ENCODE data around the gene DHPS. TPM values are rescaled to one million over a fixed set of nuclear protein-coding genes. Genes with fewer than 3 reads are reported as not detected.

DHPS gene
- total RNA-seq, 4 donors from 2014 or later: 117 to 139 (median 128) TPM

- TF ChIP-seq POLR2AphosphoS5 (IDR thresholded peaks at IDR 0.05) (no peak), CTCF (IDR thresholded peaks at IDR 0.05) (no peak), EP300 (IDR thresholded peaks at IDR 0.05; ENCODE audit: low read depth) (no peak), POLR2A (IDR thresholded peaks at IDR 0.05) (no peak)
- H3K36me3 ChIP-seq: peaks cover 0 to 13% (median 4%) of the 10 kb centered on the region in 4 donors
- WGBS, 2 donors (ENCODE audit: low coverage in 1 of 2): 83% methylated on average over 10 of the region's 10 CpGs; no CpG with 5 or more reads in 1 of the 2 donors
- DNase-seq: peak; percentile 58
- H3K27me3 ChIP-seq: no peaks in the 10 kb centered on the region
- peaks cover 11 to 37% (median 28%) of the 10 kb centered on the region in 4 donors for H3K4me1 ChIP-seq
- in situ Hi-C loops (cut with MboI; ENCODE audit: low pct_ligation_motif_present in 1 of 4, low pct_unique_long_range_greater_than_20kb in 1 of 4, low sequenced_read_pairs in 3 of 4): no loop called here
- H3K9me3 ChIP-seq: no peaks in the 10 kb centered on the region
- peak overlapping the region in 2 of 4 donors; percentile 80 to 86 for H3K27ac ChIP-seq
- H3K4me3 ChIP-seq: peak overlapping the region in 2 of 4 donors; percentile 69 to 79
- intact Hi-C loops (cut with DNase I; ENCODE audit: low total_unique reads): no loop called here
These were observed 16.5 kb downstream of the DHPS start for GRCh38 chr19:12665281-12665573.

- Histone ChIP-seq H3K9me3 (no peaks in the 10 kb centered on the region), H3K27me3 (no peaks in the 10 kb centered on the region), H3K4me3 (no peak overlapping the region), H3K27ac (no peak overlapping the region), H3K4me1 (peaks cover 9 to 33% (median 25%) of the 10 kb centered on the region in 4 donors), H3K36me3 (peaks cover 0 to 19% (median 4%) of the 10 kb centered on the region in 4 donors)
- 86% methylated on average over 29 of the region's 29 CpGs; no CpG with 5 or more reads in 1 of the 2 donors for WGBS, 2 donors (ENCODE audit: low coverage in 1 of 2)
- no peak for TF ChIP-seq EP300 (IDR thresholded peaks at IDR 0.05; ENCODE audit: low read depth)
- TF ChIP-seq POLR2A (IDR thresholded peaks at IDR 0.05): no peak
- TF ChIP-seq POLR2AphosphoS5 (IDR thresholded peaks at IDR 0.05): no peak
- TF ChIP-seq CTCF (IDR thresholded peaks at IDR 0.05): no peak
- in situ Hi-C loops (cut with MboI; ENCODE audit: low pct_ligation_motif_present in 1 of 4, low pct_unique_long_range_greater_than_20kb in 1 of 4, low sequenced_read_pairs in 3 of 4) (no loop called here), intact Hi-C loops (cut with DNase I; ENCODE audit: low total_unique reads) (no loop called here)
- DNase-seq: no peak
These were observed 17.0 kb downstream of the DHPS start for GRCh38 chr19:12664406-12665280.

- Histone ChIP-seq H3K4me1 (peaks cover 0 to 9% (median 5%) of the 10 kb centered on the region in 4 donors), H3K9me3 (no peaks in the 10 kb centered on the region), H3K36me3 (peaks cover 0 to 21% (median 4%) of the 10 kb centered on the region in 4 donors), H3K27ac (no peak overlapping the region), H3K27me3 (no peaks in the 10 kb centered on the region), H3K4me3 (no peak overlapping the region)
- WGBS, 2 donors (ENCODE audit: low coverage in 1 of 2): 93 to 98% methylated on average over 9 to 12 of the region's 12 CpGs
- TF ChIP-seq CTCF (IDR thresholded peaks at IDR 0.05) (no peak), POLR2AphosphoS5 (IDR thresholded peaks at IDR 0.05) (no peak), POLR2A (IDR thresholded peaks at IDR 0.05) (no peak), EP300 (IDR thresholded peaks at IDR 0.05; ENCODE audit: low read depth) (no peak)
- DNase-seq: no peak
- intact Hi-C loops (cut with DNase I; ENCODE audit: low total_unique reads) (no loop called here), in situ Hi-C loops (cut with MboI; ENCODE audit: low pct_ligation_motif_present in 1 of 4, low pct_unique_long_range_greater_than_20kb in 1 of 4, low sequenced_read_pairs in 3 of 4) (no loop called here)
These were observed 20.7 kb downstream of the DHPS start for GRCh38 chr19:12660980-12661379.

- in situ Hi-C loops (cut with MboI; ENCODE audit: low pct_ligation_motif_present in 1 of 4, low pct_unique_long_range_greater_than_20kb in 1 of 4, low sequenced_read_pairs in 3 of 4): no loop called here
These were observed 23.7 kb downstream of the DHPS start for GRCh38 chr19:12657966-12658365.

More at GRCh38 chr19:12657966-12658365, 23.7 kb downstream of the DHPS start:
- Histone ChIP-seq H3K9me3 (no peaks in the 10 kb centered on the region), H3K36me3 (peaks cover 0 to 19% (median 8%) of the 10 kb centered on the region in 4 donors), H3K4me1 (no peaks in the 10 kb centered on the region), H3K27ac (no peak overlapping the region), H3K27me3 (no peaks in the 10 kb centered on the region), H3K4me3 (no peak overlapping the region)
- TF ChIP-seq POLR2AphosphoS5 (IDR thresholded peaks at IDR 0.05) (no peak), EP300 (IDR thresholded peaks at IDR 0.05; ENCODE audit: low read depth) (no peak)
- WGBS, 2 donors (ENCODE audit: low coverage in 1 of 2): 96% methylated on average over 19 of the region's 22 CpGs; no CpG with 5 or more reads in 1 of the 2 donors
- intact Hi-C loops (cut with DNase I; ENCODE audit: low total_unique reads): no loop called here
- DNase-seq: no peak

All from transverse colon (tissue), 4 donors.